GM18951 (cell line): Measurements from ENCODE around the gene CDC37.
A peak's percentile ranks its signal among the peaks of the same experiment; 100 is the strongest.

Source experiments
- POLR2A ChIP-seq: IDR thresholded peaks from 4 replicates; pipeline ENCODE4 v1.6.1; 2011; ENCODE audit warnings: mild to moderate bottlenecking; ENCODE audit not compliant: insufficient read length, insufficient read depth; ENCODE audit errors: extremely low read depth
- in situ Hi-C: fragments of 300-500 bp; cut with MboI; formaldehyde crosslinking; loops from one replicate; pipeline ENCODE4 v1.12.0; 2022; ENCODE audit warnings: low sequenced_read_pairs, mixed read lengths, inconsistent platforms; ENCODE audit not compliant: unreplicated experiment

The CDC37 gene

DNA sequence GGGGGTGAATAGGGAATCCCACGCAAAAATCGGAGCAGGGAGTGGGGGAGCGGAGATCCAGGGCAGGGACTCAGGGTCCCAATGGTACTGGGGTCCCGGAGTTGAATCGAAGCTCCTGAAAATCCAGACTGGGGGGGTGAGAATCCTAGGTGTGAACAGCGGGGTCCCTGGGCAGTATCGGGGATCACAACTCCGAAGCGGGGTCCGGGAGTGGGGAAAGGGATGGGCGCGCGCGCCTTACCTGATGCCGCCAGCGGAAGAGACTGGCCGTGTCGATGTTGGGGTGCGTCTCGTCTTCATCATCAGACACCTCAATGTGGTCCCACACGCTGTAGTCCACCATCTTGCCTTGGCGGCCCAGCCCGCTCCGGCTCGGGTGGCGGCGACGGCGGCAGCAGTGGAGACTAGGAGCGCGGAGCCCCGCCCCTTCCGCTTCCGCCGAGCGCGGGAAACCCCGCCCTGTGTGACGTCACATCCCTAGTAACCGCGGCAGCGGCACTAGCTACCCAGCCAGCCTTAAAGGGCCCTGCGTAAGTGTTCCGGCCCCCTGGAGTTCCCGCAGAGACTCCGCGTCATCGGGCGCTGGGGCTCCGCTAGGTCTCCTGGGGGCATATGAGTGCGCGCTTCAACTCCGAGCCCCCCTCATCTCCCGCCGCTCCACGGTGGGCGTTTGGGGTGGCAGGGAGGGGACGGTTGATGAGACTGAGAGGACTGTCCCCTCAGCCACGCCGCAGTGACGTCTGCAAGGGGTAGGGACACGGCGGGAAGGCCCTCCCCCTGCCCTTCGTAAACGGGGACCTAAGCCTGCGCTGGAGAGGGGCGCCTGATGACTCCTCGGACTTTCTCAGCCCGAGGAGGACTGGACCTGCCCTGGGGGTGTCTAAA is at the start of gene CDC37:
Gene CDC37 (minus strand): TSS at position 406 of the 885 bp plus-strand sequence. CDS start 63 bp downstream, at position 343.
- TF ChIP-seq POLR2A = peak; percentile 97
- in situ Hi-C loops = no loop called here

DNA sequence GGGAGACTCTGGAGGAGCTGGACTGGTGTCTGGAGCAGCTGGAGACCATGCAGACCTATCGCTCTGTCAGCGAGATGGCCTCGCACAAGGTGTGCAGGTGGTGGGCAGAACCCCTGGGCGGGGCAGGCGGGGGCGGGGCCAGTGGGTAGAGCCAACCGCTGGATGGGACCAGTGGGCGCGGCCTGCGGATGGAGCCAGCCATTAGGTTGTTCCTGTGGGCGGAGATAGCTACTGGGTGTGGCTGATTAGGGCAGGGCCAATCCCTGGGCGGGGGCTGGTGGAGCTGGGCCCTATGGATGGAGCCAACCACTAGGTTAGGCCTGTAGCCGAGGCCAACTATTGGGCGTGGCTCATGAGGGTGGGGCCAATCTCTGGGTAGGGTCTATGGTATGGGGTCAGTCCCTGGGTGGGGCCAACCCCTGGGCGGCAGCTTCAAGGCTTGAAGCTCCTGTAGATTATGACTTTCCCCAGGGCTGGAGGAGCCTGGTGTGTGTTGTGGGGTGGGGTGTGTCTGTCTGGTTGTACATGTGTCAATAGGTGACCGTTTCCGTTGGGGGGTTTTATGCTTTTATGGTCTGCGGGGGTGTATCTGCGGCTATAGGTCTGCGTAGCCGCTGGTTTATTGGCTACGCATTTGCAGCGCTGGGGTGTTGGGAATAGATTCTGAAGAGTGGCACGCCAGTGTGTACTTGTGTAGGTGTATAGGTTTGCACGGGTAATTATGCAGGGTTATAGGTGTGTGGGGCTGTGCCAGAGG is 47.7 kb upstream of the CDC37 start:
- in situ Hi-C loops = no loop called here
- no peak for TF ChIP-seq POLR2A

DNA sequence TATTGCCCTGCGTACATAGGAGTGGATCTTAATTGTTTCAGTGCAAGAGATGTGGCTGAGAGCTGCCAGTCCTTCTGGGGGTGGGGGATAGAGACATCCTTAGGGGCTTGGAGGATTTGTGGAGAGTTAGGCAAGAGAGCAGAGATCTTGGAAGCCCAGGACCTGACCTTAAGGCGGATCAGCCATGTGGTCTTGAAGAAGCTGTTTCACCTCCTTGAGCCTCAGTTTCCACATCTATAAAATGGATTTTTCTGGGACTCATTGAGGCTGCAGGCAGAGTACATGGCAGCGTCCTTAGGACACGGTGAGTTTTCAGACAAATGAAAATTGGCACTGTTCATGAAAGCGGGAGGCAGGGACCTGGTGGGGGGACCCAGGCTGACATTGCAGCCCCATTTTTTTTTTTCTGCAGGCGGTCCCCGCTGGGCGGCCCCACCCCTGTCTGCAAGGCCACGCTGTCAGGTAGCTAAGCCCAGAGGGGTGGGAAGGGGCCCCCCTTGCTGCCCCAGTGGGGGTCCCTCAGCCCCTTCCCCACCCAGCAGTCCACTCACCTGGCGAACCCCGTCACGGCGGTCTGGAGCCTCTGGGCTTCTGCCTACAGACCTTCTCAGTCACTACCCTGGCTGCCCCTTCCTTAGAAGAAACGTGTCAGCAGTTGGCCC is 47.0 kb upstream of the CDC37 start:
- no peak for TF ChIP-seq POLR2A

DNA sequence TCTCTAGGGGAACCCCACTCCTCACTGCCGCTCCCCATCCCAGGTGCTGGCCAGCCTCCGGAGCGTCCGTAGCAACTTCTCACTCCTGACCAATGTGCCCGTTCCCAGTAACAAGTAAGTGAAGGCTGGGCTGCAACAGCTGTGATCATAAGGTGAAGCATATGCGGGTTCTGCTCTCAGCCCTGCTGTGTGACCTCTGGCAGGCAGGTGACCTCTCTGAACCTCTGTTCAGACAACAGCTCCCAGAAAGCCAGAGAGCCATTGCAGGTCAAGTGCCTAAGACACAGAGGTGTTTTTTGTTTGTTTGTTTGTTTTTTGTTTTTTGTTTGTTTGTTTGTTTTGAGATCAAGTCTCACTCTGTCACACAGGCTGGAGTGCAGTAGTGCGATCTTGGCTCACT is 45.7 kb upstream of the CDC37 start:
- in situ Hi-C loops = no loop called here
- no peak for TF ChIP-seq POLR2A

More for the DNA sequence above, 47.0 kb upstream of the CDC37 start:
- in situ Hi-C loops = no loop called here

DNA sequence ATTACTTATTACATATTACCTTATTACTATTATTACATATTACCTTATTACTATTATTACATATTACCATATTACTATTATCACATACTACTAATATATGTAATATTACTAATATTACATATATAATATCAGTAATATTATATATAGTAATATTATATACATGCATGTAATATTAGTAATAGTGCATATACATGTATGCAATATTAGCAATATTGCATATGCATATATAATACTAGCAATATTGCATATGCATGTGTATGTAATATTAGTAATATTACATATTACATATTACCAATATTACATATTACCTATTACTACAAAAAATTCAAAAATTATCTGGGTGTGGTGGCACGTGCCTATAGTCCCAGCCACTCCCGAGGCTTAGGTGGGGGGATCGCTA is 39.4 kb upstream of the CDC37 start:
- in situ Hi-C loops = no loop called here
- TF ChIP-seq POLR2A = no peak

DNA sequence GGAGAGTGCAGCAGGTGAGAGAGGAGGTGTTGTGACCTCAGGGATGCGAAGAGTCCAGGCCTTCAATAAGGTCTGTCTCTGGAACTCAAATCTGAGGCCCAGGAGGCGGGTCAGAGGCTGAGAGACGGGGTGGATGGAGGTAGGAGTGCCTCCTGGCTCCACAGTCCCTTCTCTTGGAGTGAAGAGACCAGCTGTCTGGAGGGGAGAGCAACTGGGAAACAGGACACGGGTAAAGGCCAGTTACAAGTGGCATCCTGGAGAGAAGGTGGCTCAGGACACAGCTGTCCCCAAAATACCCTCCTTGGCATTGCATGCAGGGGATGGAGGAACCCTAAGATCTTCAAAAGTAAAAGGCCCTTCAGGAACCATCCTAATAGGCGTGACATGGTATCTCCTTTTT is 36.2 kb upstream of the CDC37 start:
- TF ChIP-seq POLR2A = no peak
- in situ Hi-C loops = no loop called here

DNA sequence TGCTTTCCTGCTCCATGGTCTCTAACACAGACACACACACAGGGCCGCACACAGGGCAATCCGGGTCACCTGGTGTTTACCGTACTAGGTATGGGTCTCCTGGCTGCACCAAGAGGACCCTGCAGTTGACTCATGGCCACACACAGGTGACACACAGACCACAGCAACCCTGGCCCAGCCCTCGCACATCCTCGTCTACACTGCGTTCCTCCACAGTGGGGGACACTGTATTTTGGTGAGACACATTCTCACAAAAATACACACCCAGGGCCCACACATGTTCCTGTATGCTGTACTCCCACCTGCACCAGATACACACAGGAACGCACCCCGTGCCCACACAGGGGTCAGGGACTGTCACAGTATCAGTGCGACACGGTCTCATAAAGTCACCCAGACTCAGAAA is 29.8 kb upstream of the CDC37 start:
- in situ Hi-C loops = no loop called here
- TF ChIP-seq POLR2A = no peak

DNA sequence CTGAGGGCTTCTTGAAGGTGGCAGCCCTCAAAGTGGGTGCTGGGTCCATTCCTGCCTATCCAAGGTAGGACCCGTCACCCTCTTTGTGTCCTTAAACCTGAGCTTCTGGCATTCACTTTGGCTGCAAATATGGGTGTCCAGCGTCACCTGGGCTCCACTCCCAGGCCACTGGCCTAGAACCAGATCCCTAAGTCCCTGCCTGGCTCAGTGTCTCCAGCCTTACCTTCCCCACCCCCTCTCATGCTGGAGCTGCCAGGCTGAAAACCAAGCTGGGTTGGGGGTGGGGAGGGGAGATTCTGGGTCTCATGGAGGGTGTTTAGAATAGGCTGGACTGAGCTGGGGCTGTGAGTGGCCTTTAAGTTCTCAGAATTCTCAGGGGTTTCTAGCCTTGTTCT is 29.4 kb upstream of the CDC37 start:
- in situ Hi-C loops = no loop called here
- TF ChIP-seq POLR2A = no peak

DNA sequence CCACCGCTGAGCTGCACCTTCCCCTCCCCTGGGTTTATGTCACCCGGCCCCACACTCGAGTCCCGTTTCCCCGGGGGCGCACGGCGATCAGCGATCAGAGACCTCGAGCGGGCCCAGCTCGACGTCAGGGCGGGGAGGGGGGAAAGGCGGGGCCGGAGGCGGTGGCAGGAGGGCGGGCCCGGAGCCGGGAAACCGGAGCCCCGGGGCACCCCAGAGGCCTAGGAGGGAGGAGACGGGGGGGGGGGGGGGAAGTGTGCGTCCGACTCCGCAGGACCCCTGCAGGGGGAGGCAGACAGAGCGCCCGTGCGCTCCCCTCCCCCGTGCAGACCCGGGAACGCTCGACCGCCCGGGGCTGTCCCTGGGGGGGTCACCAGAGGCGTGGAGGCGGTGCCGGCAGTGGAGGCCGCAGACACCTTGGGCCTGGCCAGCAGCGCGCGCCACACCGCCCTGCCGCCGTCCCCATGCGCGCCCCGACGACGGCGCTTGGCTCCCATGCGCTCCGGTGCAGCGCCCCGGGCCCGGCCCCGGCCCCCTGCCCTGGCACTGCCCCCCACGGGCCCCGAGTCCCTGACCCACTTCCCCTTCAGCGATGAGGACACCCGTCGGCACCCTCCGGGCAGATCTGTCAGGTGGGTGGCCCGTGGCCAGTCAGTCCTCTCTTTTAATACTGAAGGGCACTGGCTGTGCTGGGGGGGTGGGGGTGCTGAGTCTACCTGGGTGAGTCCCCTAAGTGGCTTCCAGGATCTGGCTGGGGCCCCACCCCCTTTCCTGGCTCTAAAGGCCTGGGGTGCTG is 28.8 kb upstream of the CDC37 start:
- no peak for TF ChIP-seq POLR2A
- in situ Hi-C loops = no loop called here

DNA sequence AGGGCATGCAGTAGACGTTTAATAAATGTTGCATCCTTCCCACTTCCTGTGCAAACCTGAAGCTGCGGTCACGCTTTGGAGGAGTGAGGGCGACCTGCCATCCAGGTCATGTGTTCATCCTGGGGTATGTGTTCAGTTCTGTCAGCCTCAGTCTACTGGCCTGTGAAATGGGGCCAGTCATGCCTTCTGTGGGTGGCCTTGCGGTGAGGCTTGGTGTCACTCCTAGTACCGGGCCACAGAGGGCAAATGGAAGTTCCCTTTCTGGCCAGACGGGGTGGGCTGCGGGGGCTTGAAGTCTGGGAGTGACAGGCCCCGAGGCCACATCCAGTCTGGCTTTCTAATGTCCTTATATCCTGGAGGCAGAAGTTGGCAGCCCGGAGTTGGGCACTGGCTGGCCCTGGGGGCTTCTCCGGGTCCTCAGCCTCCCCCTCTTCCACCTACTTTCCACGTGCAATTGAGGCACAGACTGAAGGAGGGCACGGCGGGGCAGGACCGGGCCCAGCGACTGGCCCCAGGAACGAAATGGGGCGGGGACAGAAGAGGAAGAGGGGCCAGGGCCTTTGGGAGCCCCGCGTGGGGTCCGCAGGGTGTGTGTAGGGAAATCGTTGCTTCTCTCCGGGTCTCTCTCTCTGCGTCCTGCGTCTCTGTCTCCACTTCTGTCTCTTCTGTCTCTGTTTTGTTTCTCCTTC is 28.1 kb upstream of the CDC37 start:
- no peak for TF ChIP-seq POLR2A
- in situ Hi-C loops = no loop called here

DNA sequence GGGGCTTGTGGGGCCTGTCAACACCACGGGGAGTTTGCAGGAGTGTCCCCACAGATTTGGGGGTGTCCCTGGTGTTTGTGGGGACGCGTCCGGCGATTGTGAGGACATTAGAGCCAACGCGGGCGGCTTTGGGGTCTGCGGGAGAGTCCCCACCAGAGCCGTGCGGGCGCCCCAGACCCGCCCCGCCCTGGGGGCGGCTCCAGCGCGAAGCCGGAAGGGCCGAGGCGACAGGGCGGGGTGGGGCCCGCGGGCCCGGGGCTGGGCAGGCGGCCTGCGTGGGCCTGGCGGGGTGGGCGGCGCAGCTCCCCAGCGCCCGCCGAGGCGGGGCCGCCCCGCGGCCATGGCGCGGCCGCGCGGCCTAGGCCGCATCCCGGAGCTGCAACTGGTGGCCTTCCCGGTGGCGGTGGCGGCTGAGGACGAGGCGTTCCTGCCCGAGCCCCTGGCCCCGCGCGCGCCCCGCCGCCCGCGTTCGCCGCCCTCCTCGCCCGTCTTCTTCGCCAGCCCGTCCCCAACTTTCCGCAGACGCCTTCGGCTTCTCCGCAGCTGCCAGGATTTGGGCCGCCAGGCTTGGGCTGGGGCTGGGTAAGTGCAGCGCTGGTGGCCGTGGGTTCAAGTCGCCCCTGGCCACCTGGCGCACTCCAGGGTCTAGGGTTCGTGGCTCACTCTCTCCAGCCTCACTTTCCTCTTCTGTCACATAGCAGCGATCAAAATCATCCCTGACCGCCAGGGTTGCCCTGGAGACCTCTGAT is 27.3 kb upstream of the CDC37 start:
- in situ Hi-C loops = no loop called here
- TF ChIP-seq POLR2A = peak; percentile 40
